Left forelimb (tissue), 1 donor: ENCODE data around the gene JPH3.
"Not testable (repeated sequence)": the region's sequence is repeated elsewhere in the genome, so short reads cannot be mapped to it uniquely, and the experiment has no call there.

ENCODE experiments used
- DNase-seq: peaks from one replicate; pipeline ENCODE4 v3.0.0-alpha.2; 2018; ENCODE audit warnings: low spot score

Gene JPH3

GRCh38 chr16:87654826-87655225 is 52.5 kb downstream of the JPH3 start:
- DNase-seq, result no peak

- no peak for DNase-seq
Observed at GRCh38 chr16:87656328-87656727, 54.0 kb downstream of the JPH3 start.

GRCh38 chr16:87657621-87658192 is 55.4 kb downstream of the JPH3 start:
- no peak for DNase-seq

- no peak for DNase-seq
Observed at GRCh38 chr16:87658564-87659225, 56.4 kb downstream of the JPH3 start.

GRCh38 chr16:87661561-87661960 is 59.3 kb downstream of the JPH3 start:
- DNase-seq, result peak; percentile 79

GRCh38 chr16:87662254-87663204 is 60.2 kb downstream of the JPH3 start:
- no peak for DNase-seq

GRCh38 chr16:87664792-87665191 is 62.5 kb downstream of the JPH3 start:
- no peak for DNase-seq

GRCh38 chr16:87665193-87665592 is 62.9 kb downstream of the JPH3 start:
- no peak for DNase-seq

GRCh38 chr16:87666919-87667318 is 64.6 kb downstream of the JPH3 start:
- no peak for DNase-seq

GRCh38 chr16:87667443-87667842 is 65.1 kb downstream of the JPH3 start:
- DNase-seq, result no peak

GRCh38 chr16:87667946-87668345 is 65.6 kb downstream of the JPH3 start:
- no peak for DNase-seq

- no peak for DNase-seq
Observed at GRCh38 chr16:87669672-87670071, 67.4 kb downstream of the JPH3 start.

- DNase-seq, result no peak
Observed at GRCh38 chr16:87671221-87671620, 68.9 kb downstream of the JPH3 start.

- DNase-seq, result no peak
Observed at GRCh38 chr16:87671715-87672270, 69.5 kb downstream of the JPH3 start.

GRCh38 chr16:87674419-87674818 is 72.1 kb downstream of the JPH3 start:
- DNase-seq, result no peak

- no peak for DNase-seq
Observed at GRCh38 chr16:87675111-87675719, 72.9 kb downstream of the JPH3 start.

- no peak for DNase-seq
Observed at GRCh38 chr16:87677830-87678229, 75.5 kb downstream of the JPH3 start.

- no peak for DNase-seq
Observed at GRCh38 chr16:87678618-87679017, 76.3 kb downstream of the JPH3 start.

GRCh38 chr16:87679593-87680271 is 77.4 kb downstream of the JPH3 start:
- DNase-seq, result no peak

- no peak for DNase-seq
Observed at GRCh38 chr16:87680272-87680644, 78.0 kb downstream of the JPH3 start.

GRCh38 chr16:87681051-87681602 is 78.8 kb downstream of the JPH3 start:
- DNase-seq, result not testable (repeated sequence)
